Caki2 (cell line): ENCODE data around the gene HSPA14. TPM values are rescaled to one million over a fixed set of nuclear protein-coding genes. Genes with fewer than 3 reads are reported as not detected.

Experiments used
- total RNA-seq: library from RNA; depleted of rRNA; stranded (reverse); fragments of >200 nt; shearing (Covaris generic); gene quantifications from 2 replicates; pipeline ENCODE4 v1.2.3, GENCODE V29; 2014; ENCODE audit warnings: low replicate concordance; rRNA removed

Gene HSPA14
- total RNA-seq, 1 experiment from 2014 or later: 31.6 TPM

Other genes starting within 250 kb of the HSPA14 start
- gene FAM107B, start 63.4 kb upstream of the HSPA14 start, total RNA-seq: 95.9 and 125 TPM in 2 replicates
- 0.34 TPM in 1 of 2 replicates, not detected in the other for gene CDNF, start 269 bp upstream of the HSPA14 start, total RNA-seq
- gene MSANTD7, start within 50 bp of the HSPA14 start, total RNA-seq: 13.4 and 17.4 TPM in 2 replicates
- gene SUV39H2, start 40.6 kb downstream of the HSPA14 start, total RNA-seq: 14.0 and 18.9 TPM in 2 replicates
- 8.1 and 9.5 TPM in 2 replicates for gene DCLRE1C, start 115.8 kb downstream of the HSPA14 start, total RNA-seq
- gene MEIG1, start 121.1 kb downstream of the HSPA14 start, total RNA-seq: 3.5 TPM in 1 of 2 replicates, not detected in the other
- 0.17 and 1.8 TPM in 2 replicates for gene OLAH, start 205.6 kb downstream of the HSPA14 start, total RNA-seq